GM06990 (cell line): Measurements from ENCODE around the gene SRM.
"Not testable (repeated sequence)": the region's sequence is repeated elsewhere in the genome, so short reads cannot be mapped to it uniquely, and the experiment has no call there.

ENCODE experiments used
- DNase-seq: peaks from one replicate; pipeline ENCODE4 v3.0.0-alpha.2; 2011; ENCODE audit not compliant: insufficient read length; ENCODE audit errors: extremely low read depth
- H3K27me3 ChIP-seq: replicated peaks from 2 replicates; pipeline ENCODE4 v1.6.0; 2011; ENCODE audit warnings: low read length; ENCODE audit not compliant: control insufficient read depth, insufficient read depth
- H3K36me3 ChIP-seq: 2 replicates; pipeline ENCODE4 v1.5.1; 2011; ENCODE audit warnings: low read length; ENCODE audit not compliant: control insufficient read depth, insufficient read depth
- H3K4me3 ChIP-seq: replicated peaks from 2 replicates; pipeline ENCODE4 v1.5.1; 2011; ENCODE audit warnings: low read depth, mild to moderate bottlenecking, control low read depth, low read length
- TF ChIP-seq, protein P1 (sequence below): IDR thresholded peaks from 2 replicates; pipeline ENCODE4 v1.5.1; 2011; ENCODE audit warnings: low read length, control low read depth, mild to moderate bottlenecking, inconsistent platforms; ENCODE audit not compliant: insufficient read depth, poor library complexity, severe bottlenecking

Gene SRM

DNA sequence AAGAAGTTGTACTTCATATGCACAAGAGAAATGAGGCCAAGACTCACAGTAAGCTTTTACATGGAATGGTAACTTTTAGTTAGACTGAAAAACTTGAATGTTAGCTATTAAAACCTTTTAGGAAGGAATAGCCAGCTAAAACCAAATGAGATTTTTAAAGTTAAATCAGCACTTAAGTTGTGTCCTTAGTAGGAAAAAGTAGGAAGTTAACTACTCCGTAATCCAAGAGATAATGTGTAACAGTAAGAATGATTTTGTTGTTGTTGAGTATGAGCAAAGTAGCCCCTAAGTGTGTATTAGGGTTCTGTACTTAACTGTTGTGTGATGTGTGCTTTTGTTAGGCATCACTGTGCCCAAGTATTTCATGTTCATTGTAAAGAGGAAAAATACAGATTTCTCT lies 34.2 kb downstream of the SRM start:
- no peaks in the 10 kb centered on the region for H3K27me3 ChIP-seq
- DNase-seq = no peak
- TF ChIP-seq, protein P1, sequence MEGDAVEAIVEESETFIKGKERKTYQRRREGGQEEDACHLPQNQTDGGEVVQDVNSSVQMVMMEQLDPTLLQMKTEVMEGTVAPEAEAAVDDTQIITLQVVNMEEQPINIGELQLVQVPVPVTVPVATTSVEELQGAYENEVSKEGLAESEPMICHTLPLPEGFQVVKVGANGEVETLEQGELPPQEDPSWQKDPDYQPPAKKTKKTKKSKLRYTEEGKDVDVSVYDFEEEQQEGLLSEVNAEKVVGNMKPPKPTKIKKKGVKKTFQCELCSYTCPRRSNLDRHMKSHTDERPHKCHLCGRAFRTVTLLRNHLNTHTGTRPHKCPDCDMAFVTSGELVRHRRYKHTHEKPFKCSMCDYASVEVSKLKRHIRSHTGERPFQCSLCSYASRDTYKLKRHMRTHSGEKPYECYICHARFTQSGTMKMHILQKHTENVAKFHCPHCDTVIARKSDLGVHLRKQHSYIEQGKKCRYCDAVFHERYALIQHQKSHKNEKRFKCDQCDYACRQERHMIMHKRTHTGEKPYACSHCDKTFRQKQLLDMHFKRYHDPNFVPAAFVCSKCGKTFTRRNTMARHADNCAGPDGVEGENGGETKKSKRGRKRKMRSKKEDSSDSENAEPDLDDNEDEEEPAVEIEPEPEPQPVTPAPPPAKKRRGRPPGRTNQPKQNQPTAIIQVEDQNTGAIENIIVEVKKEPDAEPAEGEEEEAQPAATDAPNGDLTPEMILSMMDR = no peak
- peaks cover 18% of the 10 kb centered on the region for H3K36me3 ChIP-seq
- no peak overlapping the region for H3K4me3 ChIP-seq

DNA sequence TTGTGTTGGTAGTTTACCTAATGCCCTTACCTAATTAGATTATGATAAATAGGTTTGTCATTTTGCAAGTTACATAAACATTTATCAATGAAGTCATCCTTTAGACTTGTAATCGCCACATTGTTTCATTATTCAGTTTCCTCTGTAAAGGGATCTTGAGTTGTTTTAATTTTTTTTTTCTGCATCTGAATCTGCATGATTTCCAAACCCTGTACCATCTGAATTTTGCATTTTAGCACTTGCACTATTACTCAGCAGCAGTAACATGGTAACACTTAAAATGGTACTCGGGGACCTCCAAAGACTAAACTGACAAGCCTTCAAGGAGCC lies 35.0 kb downstream of the SRM start:
- Histone ChIP-seq H3K4me3 (no peak overlapping the region), H3K27me3 (no peaks in the 10 kb centered on the region), H3K36me3 (peaks cover 22% of the 10 kb centered on the region)
- DNase-seq = no peak
- TF ChIP-seq, protein P1 = no peak

DNA sequence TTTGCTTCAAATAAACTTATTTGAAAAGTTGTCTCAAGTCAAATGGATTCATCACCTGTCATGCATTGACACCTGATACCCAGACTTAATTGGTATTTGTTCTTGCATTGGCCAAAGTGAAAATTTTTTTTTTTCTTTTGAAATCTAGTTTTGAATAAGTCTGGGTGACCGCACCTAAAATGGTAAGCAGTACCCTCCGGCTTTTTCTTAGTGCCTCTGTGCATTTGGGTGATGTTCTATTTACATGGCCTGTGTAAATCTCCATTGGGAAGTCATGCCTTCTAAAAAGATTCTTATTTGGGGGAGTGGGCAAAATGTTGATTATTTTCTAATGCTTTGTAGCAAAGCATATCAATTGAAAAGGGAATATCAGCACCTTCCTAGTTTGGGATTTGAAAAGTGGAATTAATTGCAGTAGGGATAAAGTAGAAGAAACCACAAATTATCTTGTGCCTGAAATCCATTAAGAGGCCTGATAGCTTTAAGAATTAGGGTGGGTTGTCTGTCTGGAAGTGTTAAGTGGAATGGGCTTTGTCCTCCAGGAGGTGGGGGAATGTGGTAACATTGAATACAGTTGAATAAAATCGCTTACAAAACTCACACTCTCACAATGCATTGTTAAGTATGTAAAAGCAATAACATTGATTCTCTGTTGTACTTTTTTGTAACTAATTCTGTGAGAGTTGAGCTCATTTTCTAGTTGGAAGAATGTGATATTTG lies 35.5 kb downstream of the SRM start:
- DNase-seq = no peak
- Histone ChIP-seq H3K4me3 (no peak overlapping the region), H3K36me3 (peaks cover 25% of the 10 kb centered on the region), H3K27me3 (no peaks in the 10 kb centered on the region)
- TF ChIP-seq, protein P1 = no peak

DNA sequence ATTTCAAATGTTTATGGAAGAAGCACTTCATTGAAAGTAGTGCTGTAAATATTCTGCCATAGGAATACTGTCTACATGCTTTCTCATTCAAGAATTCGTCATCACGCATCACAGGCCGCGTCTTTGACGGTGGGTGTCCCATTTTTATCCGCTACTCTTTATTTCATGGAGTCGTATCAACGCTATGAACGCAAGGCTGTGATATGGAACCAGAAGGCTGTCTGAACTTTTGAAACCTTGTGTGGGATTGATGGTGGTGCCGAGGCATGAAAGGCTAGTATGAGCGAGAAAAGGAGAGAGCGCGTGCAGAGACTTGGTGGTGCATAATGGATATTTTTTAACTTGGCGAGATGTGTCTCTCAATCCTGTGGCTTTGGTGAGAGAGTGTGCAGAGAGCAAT lies 36.6 kb downstream of the SRM start:
- H3K4me3 ChIP-seq = no peak overlapping the region
- H3K27me3 ChIP-seq = no peaks in the 10 kb centered on the region
- TF ChIP-seq, protein P1 = no peak
- no peak for DNase-seq
- H3K36me3 ChIP-seq = peaks cover 30% of the 10 kb centered on the region

DNA sequence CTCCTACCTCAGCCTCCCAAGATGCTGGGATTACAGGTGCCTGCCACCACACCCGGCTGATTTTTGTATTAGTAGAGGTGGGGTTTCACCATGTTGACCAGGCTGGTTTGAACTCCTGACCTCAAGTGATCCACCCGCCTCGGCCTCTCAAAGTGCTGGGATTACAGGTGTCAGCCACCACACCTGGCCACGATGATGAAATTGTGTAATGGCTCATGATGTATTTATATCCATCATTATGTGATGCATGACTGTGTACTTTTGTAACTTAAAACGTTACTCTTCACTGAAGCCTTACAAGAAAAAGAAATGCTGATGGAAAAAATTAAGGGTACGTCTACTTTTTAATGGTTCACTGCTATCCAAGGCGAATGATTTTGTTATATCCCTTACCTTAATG lies 39.8 kb downstream of the SRM start:
- TF ChIP-seq, protein P1 = no peak
- H3K27me3 ChIP-seq = no peaks in the 10 kb centered on the region
- H3K4me3 ChIP-seq = no peak overlapping the region
- peaks cover 24% of the 10 kb centered on the region for H3K36me3 ChIP-seq
- no peak for DNase-seq

DNA sequence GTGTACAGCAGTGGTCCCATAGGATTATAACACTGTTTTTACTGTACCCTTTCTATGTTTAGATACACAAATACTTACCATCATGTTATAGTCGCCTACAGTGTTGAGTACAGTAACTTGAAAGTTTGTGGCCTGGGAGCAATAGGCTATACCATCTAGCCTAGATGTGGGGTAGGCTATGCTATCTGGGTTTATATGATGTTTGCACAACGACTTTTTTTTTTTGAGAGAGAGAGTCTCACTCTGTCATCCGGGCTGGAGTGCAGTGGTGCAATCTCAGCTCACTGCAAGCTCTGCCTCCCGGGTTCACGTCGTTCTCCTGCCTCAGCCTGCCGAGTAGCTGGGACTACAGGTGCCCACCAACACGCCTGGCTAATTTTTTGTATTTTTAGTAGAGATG lies 40.5 kb downstream of the SRM start:
- peaks cover 27% of the 10 kb centered on the region for H3K36me3 ChIP-seq
- H3K4me3 ChIP-seq, DNase-seq, H3K27me3 ChIP-seq: not testable (repeated sequence)
